Adrenal gland (tissue), 5 donors: ENCODE measurements around the gene CAPN5.

Source experiments
- CTCF ChIP-seq, 6 experiments: fragments of 450-650 bp in 4 of 6; fragments of 200-600 bp in 2 of 6; sonication (generic) in 1 of 6; IDR thresholded peaks; 1 replicate in 5 of 6; 2 replicates in 1 of 6; pipeline versions ENCODE4 v1.5.1 to v1.8.0; 2016 to 2021; ENCODE audit warnings: antibody characterized with exemption in 6 of 6, mild to moderate bottlenecking in 2 of 6, moderate library complexity in 1 of 6
- POLR2A ChIP-seq, 2 donors: fragments of 450-650 bp; IDR thresholded peaks; one replicate each; pipeline ENCODE4 v1.6.1; 2017; ENCODE audit warnings: antibody characterized with exemption in 2 of 2, mild to moderate bottlenecking in 2 of 2, moderate library complexity in 1 of 2
- donor health status: DM: no; HTN: no; CAD: no.

- TF ChIP-seq CTCF (IDR thresholded peaks at IDR 0.05) (no peak), POLR2A (IDR thresholded peaks at IDR 0.05) (no peak)
Observed at GRCh38 chr11:77115956-77116355, 49.2 kb downstream of the CAPN5 start.
